GM19324 (cell line): Measurements from ENCODE around the gene ZNRF4.

ENCODE experiments used
- ATAC-seq: cut with Tn5 transposase; IDR thresholded peaks from one replicate; pipeline ENCODE4 v1.9.1; 2021; ENCODE audit warnings: mild to moderate bottlenecking, moderate library complexity; ENCODE audit not compliant: unreplicated experiment, low FRiP score

ZNRF4 gene

GRCh38 chr19:5498830-5499550 lies 43.8 kb downstream of the ZNRF4 start:
- no peak for ATAC-seq

- ATAC-seq: no peak
These were observed 46.7 kb downstream of the ZNRF4 start for GRCh38 chr19:5501907-5502306.

- ATAC-seq: no peak
These were observed 48.4 kb downstream of the ZNRF4 start for GRCh38 chr19:5503598-5503997.

GRCh38 chr19:5504114-5504513 lies 48.9 kb downstream of the ZNRF4 start:
- ATAC-seq: no peak
